Nephron progenitor cell (in vitro differentiated cells): ENCODE data around the gene RNF26.

ENCODE experiments used
- DNase-seq: peaks from one replicate; pipeline ENCODE4 v3.0.0; 2021
- H3K27ac Mint-ChIP-seq: 2 replicates; pipeline ENCODE4 v1.8.0; 2021; ENCODE audit warnings: mild to moderate bottlenecking, moderate library complexity, mixed read lengths
- H3K27me3 Mint-ChIP-seq: 2 replicates; pipeline ENCODE4 v1.8.0; 2021; ENCODE audit warnings: mild to moderate bottlenecking, low read depth, mixed read lengths; ENCODE audit not compliant: poor library complexity
- H3K36me3 Mint-ChIP-seq: 2 replicates; pipeline ENCODE4 v1.8.0; 2021; ENCODE audit warnings: low read depth, mixed read lengths
- H3K4me1 Mint-ChIP-seq: 2 replicates; pipeline ENCODE4 v1.8.0; 2021; ENCODE audit warnings: mixed read lengths
- H3K4me3 Mint-ChIP-seq: 2 replicates; pipeline ENCODE4 v1.8.0; 2021; ENCODE audit warnings: mild to moderate bottlenecking, moderate library complexity, mixed read lengths
- H3K9me3 Mint-ChIP-seq: 2 replicates; pipeline ENCODE4 v1.8.0; 2021; ENCODE audit warnings: mild to moderate bottlenecking, moderate library complexity, mixed read lengths
- TF ChIP-seq, protein P1 (sequence below): fragments of 200-600 bp; sonication (generic); IDR thresholded peaks from 2 replicates; pipeline ENCODE4 v1.5.0; 2021; ENCODE audit warnings: antibody characterized with exemption

RNF26 gene

DNA sequence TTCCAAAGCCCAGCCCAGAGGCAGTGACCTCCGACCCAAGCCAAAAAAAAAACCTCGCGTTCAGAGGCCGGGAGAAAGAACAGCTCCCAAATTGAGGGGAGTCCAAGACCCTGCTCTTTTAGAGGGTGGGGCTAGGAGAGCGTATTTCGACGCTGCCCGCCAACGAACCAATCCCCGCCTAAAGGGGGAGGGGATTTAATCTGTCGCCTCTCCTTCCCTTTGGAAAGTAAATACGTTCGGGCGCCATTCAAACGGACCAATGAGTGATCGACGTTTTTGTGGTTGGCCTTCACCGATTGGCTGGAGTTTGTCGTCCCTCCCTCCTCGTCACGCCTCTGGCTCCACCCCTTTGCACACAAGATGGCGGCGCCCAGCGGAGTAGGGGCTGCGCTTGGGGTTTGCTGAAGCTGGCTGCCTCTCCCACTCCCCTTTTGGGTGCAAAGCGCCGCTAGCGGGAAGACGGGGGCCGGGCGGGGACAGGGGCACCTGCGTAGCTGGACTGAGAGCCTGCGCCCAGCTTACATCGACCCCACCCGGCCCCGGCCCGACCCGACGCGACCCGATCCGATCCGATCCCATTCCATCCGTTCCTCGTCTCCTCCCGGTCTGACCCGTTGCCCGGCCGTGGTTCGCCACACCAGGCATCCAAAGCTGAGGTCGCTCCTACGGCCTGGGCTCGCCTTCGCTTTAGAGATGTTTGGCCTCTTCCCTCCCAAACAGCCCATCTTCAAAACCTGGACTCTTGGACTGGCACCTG, at the start of gene RNF26:
RNF26 (plus strand) TSS at position 354 of the 757 bp plus-strand sequence. CDS start 596 bp downstream, outside the sequence.
- H3K9me3 Mint-ChIP-seq, result no peaks in the 10 kb centered on the region
- H3K27me3 Mint-ChIP-seq, result peaks cover 29% of the 10 kb centered on the region
- peak; percentile 93 for DNase-seq
- TF ChIP-seq, protein P1, sequence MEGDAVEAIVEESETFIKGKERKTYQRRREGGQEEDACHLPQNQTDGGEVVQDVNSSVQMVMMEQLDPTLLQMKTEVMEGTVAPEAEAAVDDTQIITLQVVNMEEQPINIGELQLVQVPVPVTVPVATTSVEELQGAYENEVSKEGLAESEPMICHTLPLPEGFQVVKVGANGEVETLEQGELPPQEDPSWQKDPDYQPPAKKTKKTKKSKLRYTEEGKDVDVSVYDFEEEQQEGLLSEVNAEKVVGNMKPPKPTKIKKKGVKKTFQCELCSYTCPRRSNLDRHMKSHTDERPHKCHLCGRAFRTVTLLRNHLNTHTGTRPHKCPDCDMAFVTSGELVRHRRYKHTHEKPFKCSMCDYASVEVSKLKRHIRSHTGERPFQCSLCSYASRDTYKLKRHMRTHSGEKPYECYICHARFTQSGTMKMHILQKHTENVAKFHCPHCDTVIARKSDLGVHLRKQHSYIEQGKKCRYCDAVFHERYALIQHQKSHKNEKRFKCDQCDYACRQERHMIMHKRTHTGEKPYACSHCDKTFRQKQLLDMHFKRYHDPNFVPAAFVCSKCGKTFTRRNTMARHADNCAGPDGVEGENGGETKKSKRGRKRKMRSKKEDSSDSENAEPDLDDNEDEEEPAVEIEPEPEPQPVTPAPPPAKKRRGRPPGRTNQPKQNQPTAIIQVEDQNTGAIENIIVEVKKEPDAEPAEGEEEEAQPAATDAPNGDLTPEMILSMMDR, result no peak
- peaks cover 12% of the 10 kb centered on the region for H3K36me3 Mint-ChIP-seq
- H3K4me3 Mint-ChIP-seq, result peak within 1 kb of the TSS; percentile 100
- peak within 1 kb of the TSS; percentile 100 for H3K27ac Mint-ChIP-seq
- peaks cover 63% of the 10 kb centered on the region for H3K4me1 Mint-ChIP-seq

DNA sequence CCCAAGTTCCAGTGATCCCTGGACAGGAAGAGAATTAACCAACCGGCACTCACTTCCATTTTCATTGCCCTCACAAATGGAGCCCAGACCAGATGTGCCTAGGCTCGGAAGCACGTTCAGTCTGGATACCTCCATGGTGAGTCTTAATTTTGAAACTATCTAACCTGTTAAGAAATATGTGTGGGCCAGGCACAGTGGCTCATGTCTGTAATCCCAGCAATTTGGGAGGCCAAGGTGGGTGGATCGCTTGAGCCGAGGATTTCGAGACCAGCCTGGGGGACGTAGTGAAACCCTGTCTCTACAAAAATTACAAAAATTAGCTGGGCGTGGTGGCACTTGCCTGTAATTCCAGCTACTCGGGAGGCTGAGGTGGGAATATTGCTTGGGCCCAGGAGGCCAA, 48.9 kb upstream of the RNF26 start:
- no peaks in the 10 kb centered on the region for H3K4me1 Mint-ChIP-seq
- no peaks in the 10 kb centered on the region for H3K27me3 Mint-ChIP-seq
- TF ChIP-seq, protein P1, result no peak
- peaks cover 55% of the 10 kb centered on the region for H3K36me3 Mint-ChIP-seq
- H3K9me3 Mint-ChIP-seq, result no peaks in the 10 kb centered on the region
- H3K27ac Mint-ChIP-seq, result no peak overlapping the region
- no peak for DNase-seq
- no peak overlapping the region for H3K4me3 Mint-ChIP-seq

DNA sequence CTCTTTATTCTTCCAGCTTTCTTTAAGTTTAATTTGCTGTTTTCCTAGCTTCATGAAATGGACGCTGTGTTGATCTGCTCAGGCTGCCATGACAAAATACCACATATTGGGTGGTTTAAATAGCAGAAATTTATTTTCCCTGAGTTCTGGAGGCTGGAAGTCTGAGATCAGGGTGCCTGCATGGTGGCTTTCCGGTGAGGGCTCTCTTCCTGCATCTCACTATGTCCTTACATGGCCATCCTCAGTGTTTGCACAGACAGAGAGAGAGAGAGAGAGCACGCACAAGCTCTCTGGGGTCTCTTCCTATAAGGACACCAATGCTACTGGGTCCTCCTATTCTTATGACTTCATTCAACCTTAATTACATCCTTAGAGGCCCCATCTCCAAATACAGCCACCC, 46.1 kb upstream of the RNF26 start:
- TF ChIP-seq, protein P1, result no peak
- Mint-ChIP-seq H3K4me3 (no peak overlapping the region), H3K27me3 (no peaks in the 10 kb centered on the region)

DNA sequence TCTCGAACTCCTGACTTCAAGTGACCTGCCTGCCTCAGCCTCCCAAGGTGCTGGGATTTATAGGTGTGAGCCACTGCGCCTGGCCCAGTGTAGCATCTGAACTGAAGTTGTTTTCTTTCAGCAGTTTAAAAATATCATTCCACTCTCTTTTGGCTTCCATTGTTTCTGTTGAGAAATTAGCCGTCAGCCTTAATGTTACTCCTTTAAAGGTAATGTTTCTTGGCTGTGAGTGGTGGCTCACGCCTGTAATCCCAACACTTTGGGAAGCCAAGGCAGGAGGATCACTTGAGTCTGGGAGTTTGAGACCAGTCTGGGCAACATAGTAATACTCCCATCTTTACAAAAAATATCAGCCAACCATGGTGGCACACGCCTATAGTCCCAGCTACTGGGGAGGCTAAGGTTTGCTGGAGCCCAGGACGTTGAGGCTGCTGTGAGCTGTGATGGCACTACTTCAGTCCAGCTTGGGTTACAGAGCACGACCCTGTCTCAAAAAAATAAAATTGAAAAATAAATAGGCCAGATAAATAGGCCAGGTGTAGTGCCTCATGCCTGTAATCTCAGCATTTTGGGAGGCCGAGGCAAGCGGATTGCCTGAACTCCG, 43.3 kb upstream of the RNF26 start:
- H3K27me3 Mint-ChIP-seq, result no peaks in the 10 kb centered on the region
- TF ChIP-seq, protein P1, result no peak
- H3K36me3 Mint-ChIP-seq, result peaks cover 70% of the 10 kb centered on the region
- H3K27ac Mint-ChIP-seq, result no peak overlapping the region
- peaks cover 20% of the 10 kb centered on the region for H3K9me3 Mint-ChIP-seq
- DNase-seq, result no peak
- no peaks in the 10 kb centered on the region for H3K4me1 Mint-ChIP-seq
- H3K4me3 Mint-ChIP-seq, result no peak overlapping the region

More for the DNA sequence above, 46.1 kb upstream of the RNF26 start:
- Mint-ChIP-seq H3K36me3 (peaks cover 77% of the 10 kb centered on the region), H3K9me3 (peaks cover 20% of the 10 kb centered on the region), H3K4me1 (no peaks in the 10 kb centered on the region), H3K27ac (no peak overlapping the region)
- DNase-seq, result no peak

DNA sequence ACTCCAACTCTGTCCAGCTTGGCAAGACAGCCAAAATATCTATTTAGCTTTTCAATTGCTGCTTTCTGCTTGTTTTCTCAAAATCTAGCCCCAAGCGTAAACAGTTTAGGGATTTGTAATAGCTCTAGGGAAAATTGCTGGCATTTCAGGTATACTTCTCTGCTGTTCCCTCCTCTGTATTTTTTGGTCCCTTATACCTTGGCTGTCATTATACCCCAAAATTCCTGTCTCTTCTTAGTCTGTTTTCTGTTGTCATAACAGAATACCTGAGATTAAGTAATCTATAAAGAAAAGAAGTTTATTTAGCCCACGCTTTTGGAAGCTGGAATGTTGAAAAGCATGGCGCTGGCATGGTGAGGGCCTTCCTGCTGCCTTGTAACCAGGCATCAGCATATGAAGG, 40.9 kb upstream of the RNF26 start:
- TF ChIP-seq, protein P1, result no peak
- no peak overlapping the region for H3K27ac Mint-ChIP-seq

More for the DNA sequence above, 40.9 kb upstream of the RNF26 start:
- H3K9me3 Mint-ChIP-seq, result peaks cover 20% of the 10 kb centered on the region
- H3K36me3 Mint-ChIP-seq, result peaks cover 66% of the 10 kb centered on the region
- no peak overlapping the region for H3K4me3 Mint-ChIP-seq
- no peak for DNase-seq
- no peaks in the 10 kb centered on the region for H3K27me3 Mint-ChIP-seq
- no peaks in the 10 kb centered on the region for H3K4me1 Mint-ChIP-seq
